NCI-H82 treated with DMSO at 0.1 percent for 48 hours (cell line): ENCODE data around the gene PACRGL.

Source experiments
- DNase-seq: peaks from one replicate; lab custom pipeline; 2025; ENCODE audit not compliant: unreplicated experiment; lab: John Stamatoyannopoulos, UW

The PACRGL gene

DNA sequence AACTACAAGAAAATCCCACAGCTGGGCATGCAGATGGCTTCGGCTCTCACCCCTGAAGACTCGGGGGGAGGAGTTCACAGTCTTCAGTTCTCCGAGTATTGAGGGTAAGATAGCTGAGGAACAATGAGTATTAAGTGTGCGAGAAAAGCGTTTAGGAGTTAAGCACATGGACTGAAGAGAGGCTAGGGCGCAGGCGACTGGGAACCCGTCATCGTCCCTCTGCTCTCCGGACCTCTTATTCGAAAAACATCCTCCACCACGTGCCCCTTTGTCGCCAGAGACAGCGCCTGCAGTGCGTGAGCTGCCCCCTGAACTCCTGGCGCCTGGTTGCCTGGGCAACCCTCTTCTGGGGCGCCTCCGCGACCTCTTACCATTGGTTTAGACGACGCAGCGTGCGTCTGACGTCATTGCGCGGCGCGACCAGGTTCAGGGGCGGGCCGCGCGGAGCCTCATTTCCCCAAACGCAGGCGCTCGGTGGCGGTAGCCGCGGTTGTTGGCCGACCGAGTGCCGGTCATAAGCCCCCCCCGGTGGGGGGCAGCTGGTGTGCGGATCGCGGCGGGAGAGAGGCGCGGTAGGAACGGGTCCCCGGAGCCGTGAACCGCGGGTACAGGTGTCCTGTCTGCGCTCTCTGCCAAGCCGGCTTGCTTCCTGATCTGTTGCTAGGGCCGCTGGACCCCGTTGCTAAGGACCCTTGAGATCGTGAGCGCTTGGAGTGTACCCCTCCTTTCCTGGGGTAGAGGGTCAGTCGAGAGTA, at the start of gene PACRGL:
Gene PACRGL, plus strand, starts transcription at position 452 of the 755 bp plus-strand sequence. CDS start 4,024 bp downstream, outside the sequence.
- DNase-seq: peak; percentile 86

DNA sequence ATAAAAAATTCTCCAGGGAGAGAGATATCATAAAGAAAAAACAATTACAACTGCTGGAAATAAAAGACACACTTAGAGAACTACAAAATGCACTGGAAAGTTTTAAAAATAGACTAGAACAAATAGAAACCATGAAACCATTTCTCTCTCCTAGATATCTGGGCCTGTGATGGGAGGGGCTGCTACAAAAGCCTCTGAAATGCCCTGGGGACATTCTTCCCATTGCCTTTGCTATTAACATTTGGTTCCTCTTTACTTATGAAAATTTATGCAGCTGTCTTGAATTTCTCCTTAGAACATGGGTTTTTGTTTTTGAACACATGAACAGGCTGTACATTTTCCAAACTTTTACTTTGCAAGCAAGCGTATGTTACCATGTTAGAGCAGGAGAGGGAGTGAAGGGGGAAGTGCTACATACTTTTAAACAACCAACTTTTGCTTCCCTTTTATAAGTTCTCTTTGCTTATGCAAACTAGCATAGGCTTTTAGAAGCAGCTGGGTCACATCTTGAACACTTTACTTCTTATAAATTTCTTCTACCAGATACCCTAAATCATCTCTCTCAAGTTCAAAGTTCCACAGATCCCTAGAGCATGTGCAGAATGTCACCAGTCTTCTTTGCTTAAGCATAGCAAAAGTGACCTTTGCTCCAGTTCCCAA, 47.9 kb upstream of the PACRGL start:
- no peak for DNase-seq

DNA sequence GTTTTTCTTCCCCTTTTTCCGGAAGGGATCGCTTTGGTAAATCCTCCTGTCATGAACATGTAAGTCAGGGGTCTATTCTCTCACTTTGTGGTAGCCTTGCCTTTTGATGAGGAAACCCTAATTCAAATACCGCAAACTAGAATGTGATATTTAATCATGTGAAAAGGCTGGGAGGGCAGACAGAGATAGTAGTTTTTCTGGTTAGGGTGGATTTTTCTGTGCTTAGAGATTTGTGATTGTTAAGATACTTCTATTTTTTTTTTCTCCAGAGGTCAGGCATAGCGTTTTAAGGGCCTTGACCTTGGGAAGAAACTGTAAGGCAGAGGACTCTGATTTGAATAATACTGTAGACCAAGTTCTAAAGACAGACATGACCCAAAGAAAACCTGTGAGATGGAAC, 41.8 kb upstream of the PACRGL start:
- no peak for DNase-seq

DNA sequence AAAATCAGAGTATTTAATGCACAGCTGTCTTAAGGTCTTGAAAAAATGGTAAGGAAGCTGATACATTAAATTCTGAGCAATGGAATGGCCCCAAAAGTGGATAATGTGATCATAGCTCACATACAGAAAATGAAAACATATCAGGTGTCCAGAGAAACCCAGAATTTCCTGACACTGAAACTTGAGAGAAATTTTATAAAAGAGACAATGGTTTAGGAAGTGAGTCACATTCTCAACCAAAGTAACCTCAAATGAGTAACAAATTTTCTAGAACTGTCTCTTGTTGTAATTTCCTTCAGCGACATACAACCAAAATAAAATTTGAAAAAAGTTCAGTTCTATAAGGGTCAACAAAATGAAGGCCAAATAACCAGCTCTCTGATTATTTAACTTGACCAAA, 37.4 kb upstream of the PACRGL start:
- DNase-seq: no peak

- no peak for DNase-seq
These were observed 34.0 kb upstream of the PACRGL start for GRCh38 chr4:20666012-20666860.

- DNase-seq: no peak
These were observed 28.0 kb upstream of the PACRGL start for GRCh38 chr4:20672262-20672661.

GRCh38 chr4:20675786-20676185, 24.5 kb upstream of the PACRGL start:
- DNase-seq: no peak

DNA sequence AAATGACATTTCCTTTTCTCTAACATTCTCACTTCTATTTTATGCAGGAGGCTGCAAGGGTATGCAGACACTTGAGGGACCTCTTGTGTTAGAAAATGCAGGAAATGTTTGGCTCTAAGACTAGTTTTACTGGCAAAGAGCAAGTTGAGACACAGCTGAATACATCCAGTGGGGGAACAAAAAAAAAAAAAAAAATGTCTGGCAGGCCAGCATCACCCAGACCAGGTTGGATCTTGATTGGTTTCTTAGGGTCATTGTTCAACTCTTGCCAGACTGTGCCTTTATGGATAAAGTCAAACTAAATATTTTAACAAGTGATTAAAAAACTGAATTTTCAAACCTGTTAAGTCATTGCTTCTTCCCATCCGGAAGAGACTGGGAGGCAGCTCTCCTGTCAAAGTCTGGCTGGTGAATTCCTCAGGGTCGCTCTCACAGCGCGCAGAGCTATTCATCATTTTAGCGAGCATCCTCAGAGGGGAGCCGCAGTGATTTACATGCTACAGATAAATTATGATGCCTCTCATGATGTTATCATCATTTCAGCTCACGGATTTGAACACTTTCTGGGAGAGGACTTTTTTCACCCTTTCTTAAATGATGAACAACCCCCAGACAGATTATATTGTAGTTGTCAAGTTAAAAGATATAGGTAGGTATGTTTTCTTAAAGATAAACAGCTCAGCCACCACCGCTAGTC, 23.6 kb upstream of the PACRGL start:
- DNase-seq: no peak

DNA sequence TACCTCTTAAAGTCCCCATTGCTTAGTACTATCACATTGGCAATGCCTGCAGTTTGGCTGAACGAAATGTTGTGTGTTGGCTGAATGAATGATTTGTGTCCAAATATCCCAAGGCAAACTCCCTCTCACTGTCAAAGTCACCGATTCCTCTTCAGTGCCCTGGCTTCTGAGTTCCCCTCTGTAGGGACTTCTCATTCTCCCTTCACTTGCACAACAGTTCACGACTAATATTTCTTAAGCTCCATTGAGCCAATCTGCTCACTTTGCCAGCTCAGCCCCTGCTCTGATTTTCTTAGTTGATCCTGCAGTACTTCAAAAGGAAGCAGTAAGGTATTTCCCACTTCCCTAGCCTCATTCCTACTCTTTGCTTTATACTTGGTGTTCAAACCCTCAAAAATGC, 21.9 kb upstream of the PACRGL start:
- DNase-seq: no peak

DNA sequence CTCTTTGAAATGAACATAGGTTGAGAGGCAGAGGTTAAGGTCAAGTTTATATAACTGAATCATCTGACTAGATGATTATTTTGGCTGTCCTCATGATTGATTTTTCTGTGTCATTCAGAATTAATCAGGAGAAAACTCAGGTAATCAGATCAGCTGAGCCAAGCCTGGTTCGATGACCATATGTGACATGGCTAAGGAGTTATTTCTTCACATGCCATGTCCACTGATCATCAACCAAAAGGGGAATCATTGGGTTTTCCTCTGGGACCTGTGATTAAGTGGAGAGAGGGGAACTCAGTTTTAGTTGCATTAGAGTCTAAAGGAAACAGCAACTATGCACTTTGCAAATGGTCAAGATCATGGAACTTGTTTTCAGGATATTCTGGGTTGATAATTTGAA, 20.3 kb upstream of the PACRGL start:
- no peak for DNase-seq

- no peak for DNase-seq
These were observed 19.5 kb upstream of the PACRGL start for GRCh38 chr4:20680736-20681135.

DNA sequence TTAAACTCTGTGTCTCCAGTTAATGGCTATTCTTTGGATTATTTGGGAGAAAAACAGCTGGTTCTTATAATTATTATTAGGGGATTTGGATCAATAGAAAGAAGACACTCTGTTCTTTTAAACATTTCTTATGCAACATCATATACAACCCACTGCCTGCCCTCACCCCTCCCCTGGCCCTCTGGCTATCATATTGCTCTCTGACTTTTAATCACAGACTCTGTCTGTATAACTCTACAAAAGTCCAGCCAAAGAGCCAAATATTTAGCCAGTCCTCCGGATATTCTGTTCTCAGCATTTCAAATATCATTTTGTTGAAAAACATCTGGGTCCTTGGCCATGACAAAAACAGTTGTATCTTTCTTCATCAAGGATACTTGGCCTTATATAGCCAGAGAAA, 19.0 kb upstream of the PACRGL start:
- DNase-seq: no peak

GRCh38 chr4:20682853-20683252, 17.4 kb upstream of the PACRGL start:
- no peak for DNase-seq

GRCh38 chr4:20683766-20684165, 16.5 kb upstream of the PACRGL start:
- no peak for DNase-seq

GRCh38 chr4:20684852-20685763, 15.2 kb upstream of the PACRGL start:
- peak; percentile 11 for DNase-seq

GRCh38 chr4:20687864-20688263, 12.4 kb upstream of the PACRGL start:
- no peak for DNase-seq

DNA sequence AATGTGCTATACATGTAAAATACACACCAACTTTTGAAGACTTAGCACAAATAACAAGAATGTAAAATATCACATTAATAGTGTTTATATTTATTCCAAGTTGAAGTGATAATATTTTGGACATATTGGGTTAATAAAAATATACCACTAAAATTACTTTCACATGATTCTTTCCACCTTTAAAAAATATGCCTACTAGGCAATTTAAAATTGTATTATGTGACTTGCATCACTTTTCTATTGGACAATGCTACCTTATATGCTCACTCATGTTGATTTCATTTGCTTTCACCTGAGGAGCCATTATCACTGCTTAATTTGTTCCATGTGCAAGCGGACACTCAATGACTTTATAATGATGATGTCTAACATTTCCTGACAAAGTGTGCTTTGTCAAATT, 3.4 kb upstream of the PACRGL start:
- DNase-seq: no peak

DNA sequence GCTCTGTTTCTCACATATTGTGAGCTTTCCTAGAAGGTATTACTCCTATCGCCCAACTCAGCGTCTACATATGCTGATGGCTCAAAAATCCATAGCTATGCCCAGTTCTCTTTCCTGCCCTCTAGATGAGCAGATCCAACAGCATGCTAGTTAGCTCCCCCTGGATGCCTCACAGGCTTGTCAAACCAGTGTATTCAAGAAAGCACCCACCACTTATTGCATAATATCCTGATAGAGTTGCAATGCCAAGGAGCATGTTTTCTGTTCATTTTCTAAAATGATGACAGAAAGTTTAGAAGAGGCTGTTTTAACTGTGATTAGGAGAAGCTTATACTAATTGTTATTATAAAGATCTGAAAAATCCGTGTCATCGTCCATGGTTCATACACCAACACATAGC, 1.9 kb upstream of the PACRGL start:
- DNase-seq: no peak

DNA sequence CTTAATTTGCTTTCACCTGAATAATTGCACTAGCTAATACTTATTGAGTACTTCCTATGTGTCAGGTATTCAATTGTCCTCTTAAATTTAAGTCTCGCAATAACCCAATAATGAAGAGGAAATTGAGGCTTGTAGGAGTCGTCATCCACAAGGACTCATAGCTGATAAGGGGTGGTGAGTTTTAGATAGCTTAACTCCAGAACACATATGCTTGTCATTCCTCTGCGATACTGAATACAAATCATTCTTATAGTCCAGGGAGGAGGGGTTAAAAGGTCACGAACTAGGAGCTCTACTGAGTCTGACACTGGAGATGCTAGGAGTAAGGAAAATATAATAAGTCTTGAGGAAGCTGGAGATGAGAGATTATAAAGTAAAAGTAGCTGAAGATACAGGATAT, 1.4 kb upstream of the PACRGL start:
- DNase-seq: no peak

DNA sequence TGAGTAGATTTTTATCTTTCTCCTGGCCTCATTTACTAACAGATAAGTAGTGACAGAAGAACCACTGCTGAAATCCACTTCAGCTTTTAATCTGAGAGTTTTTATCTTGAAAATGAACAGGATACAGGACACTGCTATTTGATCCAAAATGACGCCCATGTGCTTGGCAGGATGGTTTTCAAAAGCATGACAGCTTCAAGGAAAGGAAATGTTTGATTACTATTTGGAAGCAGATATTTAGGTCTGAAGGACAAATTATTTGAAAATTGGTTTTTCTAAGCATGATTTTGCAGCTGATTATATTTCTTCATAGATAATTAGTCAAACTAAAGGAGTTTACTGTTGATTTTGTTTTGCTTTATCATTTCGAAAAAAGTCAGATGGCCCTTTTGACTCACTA, 11.1 kb downstream of the PACRGL start:
- DNase-seq: no peak
